Nucleus accumbens (tissue), 56 donors: Measurements from ENCODE around the gene NDEL1.
A peak's percentile ranks its signal among the peaks of the same experiment; 100 is the strongest.

Experiments
- DNase-seq, 56 donors: peaks; one replicate each; lab custom pipeline; 2025; lab: John Stamatoyannopoulos, UW

NDEL1 gene

DNA sequence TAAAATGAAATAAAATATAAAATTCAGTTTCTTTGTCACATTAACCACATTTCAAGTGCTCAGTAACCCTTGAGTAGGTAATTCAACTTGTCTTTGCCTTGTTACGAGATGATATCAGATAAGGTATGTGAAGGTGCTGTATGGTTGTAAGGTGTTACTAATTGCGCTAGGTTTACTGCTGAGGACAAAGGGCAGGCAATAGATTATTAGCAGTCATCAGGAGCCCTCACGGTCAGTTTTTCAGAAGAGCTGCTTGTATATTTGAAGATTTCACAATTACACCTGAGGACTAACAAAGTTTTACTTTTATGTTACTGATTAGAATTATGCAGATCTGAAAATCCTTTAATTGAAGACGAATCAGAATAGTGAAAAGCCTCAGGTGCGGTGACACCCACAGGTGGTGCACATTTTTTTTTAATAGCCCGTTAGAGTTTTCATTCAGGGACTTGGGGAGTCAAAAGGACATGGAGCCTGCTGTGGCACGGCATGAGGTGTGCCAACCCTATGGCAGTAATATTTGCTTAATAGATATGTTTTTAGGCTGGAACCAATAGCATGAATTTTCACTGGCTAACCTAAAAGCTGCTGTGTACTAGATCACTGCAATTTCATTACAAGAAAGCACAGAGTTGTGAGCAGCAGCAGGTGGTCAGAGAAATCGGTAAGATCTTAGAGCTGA lies 16.4 kb downstream of the NDEL1 start:
- no peak for DNase-seq

DNA sequence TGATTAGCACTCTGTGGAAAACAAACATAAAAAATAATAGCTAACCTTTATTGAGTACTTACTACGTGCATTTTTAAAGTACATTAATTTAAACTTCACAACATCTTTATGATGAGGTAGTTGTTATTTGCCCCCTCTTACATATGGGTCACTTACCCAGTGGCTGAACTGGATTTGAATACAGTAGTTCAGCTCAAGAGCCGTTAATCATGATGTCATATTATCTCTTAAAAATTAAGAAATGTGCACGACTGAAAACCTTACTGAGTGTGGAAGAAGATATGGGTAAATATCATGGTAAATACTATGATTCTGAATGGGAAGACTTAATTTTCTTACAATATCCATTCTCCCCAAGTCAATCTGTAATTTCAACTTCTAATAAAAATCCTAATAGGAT lies 17.6 kb downstream of the NDEL1 start:
- no peak for DNase-seq

DNA sequence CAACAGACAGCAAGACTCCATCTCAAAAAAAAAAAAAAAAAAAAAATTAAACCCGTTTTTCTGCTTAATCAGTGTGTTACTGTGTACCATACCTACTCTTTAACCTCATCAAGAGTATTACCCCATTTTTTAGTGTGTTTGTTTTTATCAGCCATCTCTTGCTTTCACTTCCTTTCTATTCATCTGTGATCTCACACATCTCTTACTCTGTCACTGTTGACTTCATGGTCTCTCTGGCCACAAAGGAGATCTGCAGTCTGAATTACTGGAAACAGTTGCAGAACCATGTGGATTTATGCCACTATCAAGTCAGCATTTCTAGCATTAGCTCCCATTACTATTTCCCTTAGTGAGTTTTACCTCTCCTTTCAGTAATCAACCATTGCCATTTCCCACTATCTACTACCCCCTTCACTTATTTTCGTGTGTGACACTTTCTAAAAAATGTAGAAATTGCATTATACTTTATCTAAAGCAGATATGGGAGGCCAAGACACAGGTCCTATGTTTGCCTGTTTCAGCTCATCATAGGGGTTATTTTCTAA lies 20.1 kb downstream of the NDEL1 start:
- DNase-seq = no peak

DNA sequence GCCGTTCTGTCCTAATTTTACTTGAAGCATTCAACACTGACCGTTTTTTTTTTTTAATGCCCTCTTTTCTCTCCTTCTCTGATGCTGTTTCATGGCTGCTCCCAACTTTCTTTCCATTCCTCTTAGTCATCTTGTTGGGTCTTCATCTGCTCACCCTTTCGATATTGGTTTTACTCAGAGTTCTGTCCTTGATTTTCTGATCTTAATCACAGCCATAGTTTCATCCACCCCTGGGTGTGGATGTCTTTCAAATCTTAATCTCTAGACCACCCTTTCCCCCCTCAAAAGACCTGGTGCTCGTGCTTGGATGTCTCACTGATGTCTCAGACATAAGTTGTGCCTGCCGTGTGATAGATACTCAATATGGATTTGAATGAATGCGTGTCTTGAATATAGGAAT lies 22.4 kb downstream of the NDEL1 start:
- no peak for DNase-seq

DNA sequence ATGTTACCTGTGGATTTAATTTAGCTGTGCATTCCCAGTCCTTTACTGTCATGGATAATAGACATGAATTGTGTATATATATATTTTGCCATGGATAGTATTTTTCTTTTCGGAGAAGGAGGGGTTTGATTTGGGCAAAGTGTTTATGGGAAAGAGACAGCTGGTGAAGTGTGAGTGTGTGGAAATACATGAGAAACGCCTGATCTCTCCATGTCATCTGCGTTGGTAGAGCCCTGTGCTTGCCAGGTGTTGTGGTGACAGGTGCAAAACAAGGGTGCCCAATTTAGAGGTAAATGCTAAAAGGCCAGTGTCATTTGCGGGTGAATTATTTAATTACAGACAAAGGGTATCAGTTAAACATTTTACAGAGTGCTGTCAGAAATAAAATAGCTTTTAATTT lies 23.4 kb downstream of the NDEL1 start:
- DNase-seq = no peak

DNA sequence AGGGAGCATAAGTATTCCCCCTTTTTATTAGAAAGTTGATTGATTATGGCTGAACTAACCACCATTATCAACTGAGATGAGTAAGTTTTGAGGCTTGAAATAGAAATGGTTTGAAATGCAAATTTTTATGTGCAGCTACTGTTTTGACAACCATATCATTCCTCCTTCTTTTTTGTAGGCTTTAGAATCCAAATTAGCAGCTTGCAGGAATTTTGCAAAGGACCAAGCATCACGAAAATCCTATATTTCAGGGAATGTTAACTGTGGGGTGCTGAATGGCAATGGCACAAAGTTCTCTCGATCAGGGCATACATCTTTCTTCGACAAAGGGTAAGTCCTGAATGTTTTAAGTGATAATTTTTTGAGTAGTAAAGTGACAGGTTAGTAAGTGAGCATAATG lies 24.1 kb downstream of the NDEL1 start:
- no peak for DNase-seq

DNA sequence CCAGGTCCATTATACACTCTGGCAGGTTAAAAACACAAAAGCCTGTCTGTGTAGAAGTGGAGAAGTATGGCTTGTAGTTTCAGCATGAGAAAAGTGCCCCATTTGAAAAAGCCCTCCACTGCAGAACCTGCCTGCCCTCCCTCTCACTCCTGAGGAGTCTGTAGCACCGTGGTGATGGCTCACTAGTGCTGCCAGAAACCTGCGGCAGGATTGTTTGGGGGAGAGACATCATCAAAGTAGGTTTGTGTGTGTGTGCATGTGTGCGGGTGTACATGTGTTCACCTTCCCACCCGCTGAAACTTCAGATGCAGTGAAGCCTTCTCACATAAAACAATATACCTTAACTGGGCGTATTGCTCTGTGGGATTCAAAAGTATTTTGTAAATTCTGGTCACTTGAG lies 26.9 kb downstream of the NDEL1 start:
- peak in 1 of 56 donors; percentile 23 for DNase-seq

DNA sequence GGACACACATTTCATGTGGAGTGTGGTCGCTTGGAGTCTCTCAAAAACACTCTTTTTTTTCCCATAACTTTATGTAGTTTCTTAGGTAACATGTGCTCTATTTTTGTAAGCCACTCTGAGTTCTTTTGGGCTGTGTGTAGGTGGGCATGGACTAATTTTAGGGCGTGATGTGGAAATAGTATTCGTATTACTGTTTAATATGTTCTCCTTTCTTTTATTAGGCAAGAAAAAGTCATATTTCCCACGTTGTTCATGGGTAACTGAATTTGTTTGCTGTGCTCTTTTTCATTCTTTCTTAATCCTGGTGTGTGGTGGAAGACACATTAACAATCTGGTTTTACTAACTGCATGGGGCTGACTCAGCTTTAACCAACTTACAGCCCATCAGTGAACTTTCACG lies 27.4 kb downstream of the NDEL1 start:
- DNase-seq = peak in 4 of 56 donors; percentile 28 to 56 (median 37)

DNA sequence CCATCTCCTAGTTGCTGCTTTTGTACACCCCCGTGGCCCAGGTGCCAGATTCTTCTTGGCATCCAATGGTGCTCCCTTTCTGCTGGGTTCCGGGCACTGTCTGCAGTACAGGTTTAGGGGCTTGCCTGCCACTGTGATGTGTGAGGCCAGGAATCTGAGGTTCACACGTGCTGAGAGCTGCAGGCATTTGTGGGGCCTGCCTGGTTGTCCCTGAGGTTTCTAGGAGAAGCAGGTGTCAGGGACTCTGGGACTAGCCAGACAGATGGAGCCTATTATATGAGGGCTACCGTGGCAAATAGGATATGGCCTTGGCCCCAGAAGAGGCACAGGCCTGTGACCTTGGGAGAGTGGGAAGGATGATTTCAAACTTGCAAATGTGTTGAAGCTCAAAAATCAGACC lies 29.3 kb downstream of the NDEL1 start:
- DNase-seq = no peak

DNA sequence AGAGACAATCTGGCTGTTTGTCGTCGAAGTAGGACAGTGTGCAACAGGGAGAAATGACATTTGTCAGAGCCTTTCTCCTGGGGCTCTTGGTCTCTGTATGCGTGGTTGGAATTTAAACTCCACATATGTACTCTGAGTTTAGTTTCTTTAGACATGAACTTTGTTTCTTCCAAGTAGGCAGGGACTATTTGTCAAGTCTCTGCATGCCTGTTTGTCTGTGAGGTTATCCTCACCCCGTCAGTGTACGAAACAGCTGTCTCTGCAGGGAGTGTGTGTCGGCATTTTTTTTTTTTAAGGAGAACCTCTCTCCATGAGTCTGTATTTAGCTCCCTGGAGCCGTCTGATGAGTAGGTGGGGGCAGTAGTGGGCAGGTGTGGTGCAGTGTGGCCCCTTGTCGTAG lies 29.7 kb downstream of the NDEL1 start:
- DNase-seq = no peak

DNA sequence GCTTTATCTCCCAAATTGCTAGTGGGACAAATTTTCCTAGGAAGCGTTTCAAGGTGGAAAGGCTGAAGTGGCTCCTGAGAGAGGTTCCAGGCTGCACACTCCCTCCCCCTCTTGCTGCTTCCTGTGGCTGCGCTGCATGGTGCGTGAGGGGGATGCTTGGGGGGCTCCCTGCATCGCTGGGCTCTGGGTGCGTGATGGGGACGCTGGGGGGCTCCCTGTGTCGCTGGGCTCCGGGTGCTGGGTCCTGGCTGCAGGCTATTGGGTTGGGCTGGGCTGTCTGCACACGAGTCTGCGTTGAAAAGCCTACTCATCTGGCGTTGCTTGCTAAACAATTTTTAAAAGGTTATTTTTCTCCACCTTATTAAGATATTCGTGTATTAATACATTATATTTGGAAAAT lies 30.1 kb downstream of the NDEL1 start:
- DNase-seq = no peak

DNA sequence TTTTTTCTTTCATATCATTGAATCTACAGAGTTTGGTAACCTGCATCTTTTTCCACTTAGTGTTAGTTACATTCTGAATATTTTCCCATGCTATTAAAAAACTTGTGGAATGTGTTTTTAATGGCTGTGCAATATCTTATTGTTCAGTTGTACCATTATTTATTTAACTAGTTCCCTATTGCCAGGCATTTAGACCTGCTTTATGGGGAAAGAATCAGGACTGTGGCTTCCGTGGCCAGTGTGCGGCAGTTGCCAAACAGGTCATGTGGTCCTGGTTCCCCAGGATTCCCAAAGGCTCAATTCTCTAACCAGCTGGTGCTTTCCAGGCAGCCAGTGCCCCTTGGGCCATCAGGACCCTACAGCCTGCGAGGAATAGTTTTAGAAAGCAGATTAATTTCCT lies 30.8 kb downstream of the NDEL1 start:
- DNase-seq = peak in 1 of 56 donors; percentile 27

DNA sequence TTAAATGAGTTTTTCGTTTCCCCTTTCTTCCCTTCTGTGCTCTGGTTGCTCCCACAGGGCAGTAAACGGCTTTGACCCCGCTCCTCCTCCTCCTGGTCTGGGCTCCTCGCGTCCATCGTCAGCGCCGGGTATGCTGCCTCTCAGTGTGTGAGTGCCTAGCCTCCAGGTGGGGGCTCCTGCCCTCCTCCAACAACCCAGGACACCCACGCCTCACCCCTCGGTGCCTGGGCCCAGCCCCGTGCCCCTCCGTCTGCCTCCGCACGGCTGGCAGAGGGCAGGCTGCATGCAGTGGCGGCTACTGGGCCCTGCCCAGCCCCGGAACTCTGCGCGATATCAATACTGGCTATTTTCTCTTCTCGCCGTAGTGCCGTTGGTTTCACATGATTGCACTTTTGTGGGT lies 31.2 kb downstream of the NDEL1 start:
- DNase-seq = no peak

DNA sequence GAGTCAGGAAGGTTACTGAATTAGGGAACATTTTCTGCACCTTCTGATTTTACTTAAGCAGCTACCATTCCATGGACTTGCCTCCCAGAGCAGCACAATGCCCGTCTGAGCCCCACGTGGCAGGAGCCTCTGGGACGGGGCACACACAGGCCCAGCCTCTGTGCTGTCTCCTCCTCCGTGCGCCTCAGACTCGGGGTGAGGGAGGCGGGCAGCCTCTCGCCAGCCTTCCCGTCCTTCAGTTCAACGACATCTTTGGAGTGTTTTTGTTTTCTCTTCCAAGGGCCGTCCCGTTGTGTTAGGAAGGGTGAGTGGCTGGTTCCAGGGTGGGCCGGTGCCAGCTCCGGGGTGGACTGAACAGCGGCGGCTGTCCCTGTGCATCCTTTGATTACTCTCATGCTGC lies 31.8 kb downstream of the NDEL1 start:
- DNase-seq = peak in 9 of 56 donors; percentile 18 to 50 (median 30)

DNA sequence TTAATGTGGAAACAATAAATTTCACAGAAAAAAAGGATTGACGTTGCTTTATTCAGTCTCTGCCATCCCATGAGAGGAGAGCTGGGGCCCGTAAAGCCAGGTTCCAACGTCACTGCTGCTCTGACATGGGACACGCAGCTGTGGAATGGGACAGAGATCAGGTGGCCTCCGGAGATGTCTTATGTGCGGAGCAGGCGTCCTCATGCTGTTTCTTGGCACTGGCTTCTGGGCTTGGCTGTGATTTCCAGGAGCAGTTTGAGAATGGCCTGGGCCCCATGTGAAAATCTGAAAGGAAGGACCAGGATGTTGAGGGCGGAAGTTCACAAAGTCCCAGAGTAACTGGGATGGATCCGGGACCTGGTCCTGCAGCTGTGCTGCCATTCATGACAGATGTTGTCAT lies 32.4 kb downstream of the NDEL1 start:
- no peak for DNase-seq

DNA sequence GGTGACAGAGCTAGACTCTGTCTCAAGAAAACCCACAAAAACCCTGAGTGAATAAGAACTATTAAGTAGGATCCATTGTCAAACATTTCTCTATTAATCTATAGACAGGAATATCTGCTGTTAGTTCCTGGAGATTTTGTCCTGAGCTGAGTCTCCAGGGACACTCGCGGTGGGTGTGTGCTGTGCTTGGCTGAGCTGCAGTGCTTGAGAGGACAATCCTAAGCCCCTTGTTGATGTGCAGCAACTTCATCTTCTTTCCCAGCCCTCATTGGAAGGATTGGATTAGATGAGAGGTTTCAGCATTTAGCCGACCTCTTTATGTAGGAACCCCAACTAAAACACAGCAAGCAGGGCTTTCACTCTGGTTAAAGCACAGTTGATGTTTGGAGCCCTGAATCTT lies 33.3 kb downstream of the NDEL1 start:
- no peak for DNase-seq

DNA sequence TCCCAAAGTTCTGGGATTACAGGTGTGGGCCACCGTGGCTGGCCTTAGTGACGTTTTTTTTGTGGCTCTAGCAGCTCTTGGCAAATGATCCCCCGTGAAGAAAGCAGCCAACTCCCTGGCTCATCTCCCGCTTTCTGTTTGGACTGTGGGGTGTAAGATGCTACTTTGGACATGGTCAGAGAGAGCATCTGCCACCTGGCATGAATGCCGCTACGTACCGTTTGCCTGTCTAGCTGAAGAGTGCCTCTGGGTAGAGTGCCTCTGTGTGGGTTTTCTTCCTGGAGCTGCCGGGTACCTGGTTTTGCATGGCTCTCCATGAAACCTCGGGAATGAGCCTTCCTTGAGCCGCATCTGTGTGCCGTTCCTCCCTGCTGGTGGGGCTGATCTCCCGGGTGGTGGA lies 34.3 kb downstream of the NDEL1 start:
- no peak for DNase-seq

DNA sequence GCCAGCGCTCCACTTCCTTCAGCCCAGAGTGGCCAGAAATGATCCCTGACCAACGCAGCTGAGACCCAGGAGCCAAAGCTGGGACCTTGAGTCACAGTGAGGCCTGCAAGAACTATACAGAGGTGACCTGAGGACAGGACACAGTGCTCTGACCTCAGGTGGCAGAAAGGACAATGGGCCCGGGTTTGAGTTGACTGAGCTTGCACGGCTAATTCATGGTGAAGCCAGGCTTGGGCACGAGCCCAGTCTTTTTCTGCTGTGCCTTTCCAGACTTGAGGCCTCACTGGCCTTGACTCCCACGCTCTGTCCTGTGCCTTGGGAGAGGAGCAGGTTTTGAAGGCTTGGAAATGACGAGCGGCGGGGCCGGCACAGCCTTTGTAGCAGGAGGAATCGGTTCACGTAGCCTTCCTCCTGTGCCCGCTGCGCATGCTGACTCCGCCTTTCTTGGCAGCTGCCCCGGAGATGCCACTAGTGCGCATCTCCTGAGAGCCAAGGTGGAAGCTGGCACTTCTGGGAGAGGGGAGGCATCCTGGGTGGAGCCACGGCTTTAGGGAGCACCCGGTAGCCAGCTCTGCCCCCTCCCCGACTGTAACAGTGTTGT lies 34.9 kb downstream of the NDEL1 start:
- DNase-seq = peak in 20 of 56 donors; percentile 16 to 67 (median 34)

DNA sequence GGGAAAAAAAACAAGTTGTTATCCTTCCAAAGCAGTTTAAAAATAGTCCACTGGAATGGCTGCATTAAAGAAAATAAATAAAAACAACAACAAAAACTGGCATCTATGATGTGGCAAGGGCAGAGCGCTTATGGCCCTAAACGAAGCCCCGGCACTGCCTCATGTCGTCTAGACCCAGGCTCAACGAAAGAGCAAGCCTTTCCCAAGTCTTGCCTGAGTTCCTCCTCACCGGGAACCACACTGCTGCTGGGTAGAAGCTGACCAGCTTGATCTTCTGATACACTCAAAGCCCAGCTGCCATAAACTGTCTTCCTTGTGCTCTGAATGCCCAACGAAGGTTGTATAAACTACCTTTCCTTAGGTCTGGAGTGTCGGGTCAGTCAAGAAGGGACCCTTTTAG lies 37.0 kb downstream of the NDEL1 start:
- DNase-seq = no peak

DNA sequence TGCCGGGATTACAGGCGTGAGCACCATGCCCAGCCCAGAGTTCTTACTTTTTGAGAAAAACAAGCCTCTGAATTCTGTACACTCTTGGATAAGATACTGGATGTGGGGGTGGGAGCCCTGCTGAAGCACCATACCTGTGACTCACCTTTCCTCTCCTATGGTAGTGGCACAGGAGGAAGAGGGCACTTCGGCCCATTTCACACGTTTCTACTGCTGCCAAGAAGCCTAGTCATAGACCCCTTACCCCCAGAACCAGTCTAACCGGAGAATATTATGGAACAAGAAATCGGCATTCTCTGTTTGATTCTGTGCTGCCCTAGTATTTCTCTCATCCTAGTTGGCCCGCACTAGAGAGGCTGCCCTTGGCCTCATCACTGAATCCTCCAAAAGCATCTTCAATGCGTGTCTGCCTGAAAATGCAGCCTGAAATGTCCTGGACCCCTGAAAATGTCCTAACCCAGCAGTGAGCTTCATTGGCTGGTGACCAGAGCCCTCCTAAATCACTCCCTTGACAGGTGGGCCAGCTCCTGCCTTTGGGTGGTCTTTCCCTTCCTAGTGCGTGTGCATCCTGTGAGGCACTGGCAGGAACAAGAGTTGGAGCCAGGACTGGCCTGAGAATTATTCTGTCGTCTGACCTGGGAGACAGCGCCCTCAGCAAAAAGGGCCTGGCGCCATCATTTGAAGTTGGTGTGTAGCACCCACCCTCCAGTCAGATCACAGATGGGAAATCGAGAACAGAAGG lies 37.9 kb downstream of the NDEL1 start:
- no peak for DNase-seq

DNA sequence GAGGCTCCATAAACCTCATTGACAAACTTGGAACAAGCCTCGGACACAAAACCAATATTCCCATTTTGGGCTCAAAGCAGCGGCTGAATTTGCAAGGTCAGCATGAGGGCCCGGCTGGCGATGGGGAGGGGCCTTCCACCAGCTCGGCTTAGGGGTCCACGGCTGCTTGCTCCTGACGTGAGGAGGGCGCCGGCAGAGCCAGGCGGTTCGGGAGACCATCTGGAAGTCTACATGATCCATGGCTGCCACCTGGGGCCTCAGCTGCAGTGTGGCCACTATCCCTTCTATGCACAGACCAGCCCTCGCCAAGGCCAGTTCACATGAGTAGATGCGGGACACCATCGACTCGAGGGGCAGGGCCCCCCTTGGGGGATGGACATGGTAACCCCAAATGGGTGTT lies 39.1 kb downstream of the NDEL1 start:
- DNase-seq = no peak

DNA sequence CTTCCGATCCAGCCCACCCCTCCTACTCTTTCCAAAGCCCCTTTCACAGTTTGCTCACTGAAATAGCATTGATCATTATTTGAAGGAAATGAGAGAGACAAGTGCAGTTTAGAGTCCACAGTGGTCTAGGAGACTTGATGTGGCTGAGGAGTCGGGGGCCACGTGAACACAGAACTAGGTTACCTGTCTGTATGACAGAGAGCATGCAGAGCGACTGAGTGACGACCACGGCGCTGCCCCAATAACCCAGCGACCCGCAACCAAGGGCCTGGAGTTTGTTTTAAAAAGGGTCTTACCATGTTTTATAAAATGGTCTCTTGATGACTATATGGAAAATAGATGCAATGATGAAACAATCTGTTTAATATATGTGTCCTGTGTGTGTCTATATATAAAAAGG lies 39.5 kb downstream of the NDEL1 start:
- DNase-seq = no peak
